ENCODE measurements around the gene RHBDF1. TPM values are rescaled to one million over a fixed set of nuclear protein-coding genes. Genes with fewer than 3 reads are reported as not detected.

RHBDF1 gene
- total RNA-seq, 1 experiment from 2014 or later, result 26.3 TPM

GRCh38 chr16:114327-114726 lies 41.9 kb upstream of the RHBDF1 start:
- H3K9me3 Mint-ChIP-seq (ENCODE audit: unreplicated experiment), result no peaks in the 10 kb centered on the region

DNA sequence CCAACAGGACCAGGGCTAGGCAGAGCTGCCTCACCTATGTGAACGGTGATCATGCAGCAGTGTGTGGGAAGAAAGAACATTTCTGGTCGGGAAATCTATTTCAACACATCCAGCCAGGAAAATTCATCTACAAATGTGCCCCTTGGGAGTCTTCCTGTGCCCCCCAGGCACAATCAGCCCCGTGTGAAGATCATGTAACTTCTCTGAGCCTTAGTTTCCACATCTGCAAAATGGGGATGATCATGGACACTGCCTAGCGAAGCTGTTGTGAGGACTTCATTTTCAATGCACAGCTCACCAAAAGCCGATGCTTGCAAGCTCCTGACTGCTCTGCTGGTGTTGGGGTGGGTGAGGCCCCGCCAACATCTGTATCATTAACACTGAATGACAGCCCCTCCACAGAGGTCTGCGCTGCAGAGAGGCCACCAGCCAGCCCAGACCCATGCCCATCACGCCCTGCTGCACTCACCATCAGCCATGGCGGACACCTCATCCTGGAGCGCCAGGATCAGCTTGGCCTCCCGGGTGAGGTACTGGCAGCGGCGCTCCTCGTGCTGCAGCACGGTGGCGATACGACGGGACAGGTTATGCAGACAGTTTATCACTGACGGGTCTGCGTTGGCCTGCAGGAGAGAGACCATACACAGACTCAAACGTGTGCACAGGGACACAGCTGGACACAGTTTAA lies 39.9 kb upstream of the RHBDF1 start:
- DNase-seq (ENCODE audit: unreplicated experiment), result no peak
- Mint-ChIP-seq H3K4me1 (ENCODE audit: insufficient read depth, unreplicated experiment) (peaks cover 13% of the 10 kb centered on the region), H3K36me3 (ENCODE audit: insufficient read depth, unreplicated experiment) (peaks cover 75% of the 10 kb centered on the region), H3K4me3 (ENCODE audit: unreplicated experiment) (no peak overlapping the region), H3K9me3 (ENCODE audit: unreplicated experiment) (no peaks in the 10 kb centered on the region), H3K27me3 (ENCODE audit: insufficient read depth, unreplicated experiment) (no peaks in the 10 kb centered on the region), H3K27ac (ENCODE audit: low read depth, unreplicated experiment) (no peak overlapping the region)
- POLR2A ChIA-PET, result no interaction called here
- BruUV-seq (replicated peaks), result no TSS peak
- TF ChIP-seq, protein P1, sequence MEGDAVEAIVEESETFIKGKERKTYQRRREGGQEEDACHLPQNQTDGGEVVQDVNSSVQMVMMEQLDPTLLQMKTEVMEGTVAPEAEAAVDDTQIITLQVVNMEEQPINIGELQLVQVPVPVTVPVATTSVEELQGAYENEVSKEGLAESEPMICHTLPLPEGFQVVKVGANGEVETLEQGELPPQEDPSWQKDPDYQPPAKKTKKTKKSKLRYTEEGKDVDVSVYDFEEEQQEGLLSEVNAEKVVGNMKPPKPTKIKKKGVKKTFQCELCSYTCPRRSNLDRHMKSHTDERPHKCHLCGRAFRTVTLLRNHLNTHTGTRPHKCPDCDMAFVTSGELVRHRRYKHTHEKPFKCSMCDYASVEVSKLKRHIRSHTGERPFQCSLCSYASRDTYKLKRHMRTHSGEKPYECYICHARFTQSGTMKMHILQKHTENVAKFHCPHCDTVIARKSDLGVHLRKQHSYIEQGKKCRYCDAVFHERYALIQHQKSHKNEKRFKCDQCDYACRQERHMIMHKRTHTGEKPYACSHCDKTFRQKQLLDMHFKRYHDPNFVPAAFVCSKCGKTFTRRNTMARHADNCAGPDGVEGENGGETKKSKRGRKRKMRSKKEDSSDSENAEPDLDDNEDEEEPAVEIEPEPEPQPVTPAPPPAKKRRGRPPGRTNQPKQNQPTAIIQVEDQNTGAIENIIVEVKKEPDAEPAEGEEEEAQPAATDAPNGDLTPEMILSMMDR (IDR thresholded peaks at IDR 0.05; ENCODE audit: unreplicated experiment), result no peak
- CTCF ChIA-PET, result interaction anchor here (0.6 to 1.7 kb wide), 3 partner anchors 15 to 69 kb away, joined by 3 to 14 read pairs (median 4); no protein-coding TSS in a partner anchor
- intact Hi-C loops (cut with micrococcal nuclease), result no loop called here

More at GRCh38 chr16:114327-114726, 41.9 kb upstream of the RHBDF1 start:
- ChIA-PET POLR2A (no interaction called here), CTCF (interaction anchor here (1.0 to 1.1 kb wide), 2 partner anchors 49 to 67 kb away, joined by 3 read pairs; no protein-coding TSS in a partner anchor)
- no peaks in the 10 kb centered on the region for H3K27me3 Mint-ChIP-seq (ENCODE audit: insufficient read depth, unreplicated experiment)
- peaks cover 13% of the 10 kb centered on the region for H3K4me1 Mint-ChIP-seq (ENCODE audit: insufficient read depth, unreplicated experiment)
- TF ChIP-seq, protein P1 (IDR thresholded peaks at IDR 0.05; ENCODE audit: unreplicated experiment), result no peak
- H3K4me3 Mint-ChIP-seq (ENCODE audit: unreplicated experiment), result no peak overlapping the region
- H3K27ac Mint-ChIP-seq (ENCODE audit: low read depth, unreplicated experiment), result no peak overlapping the region
- DNase-seq (ENCODE audit: unreplicated experiment), result no peak
- intact Hi-C loops (cut with micrococcal nuclease), result no loop called here
- H3K36me3 Mint-ChIP-seq (ENCODE audit: insufficient read depth, unreplicated experiment), result peaks cover 67% of the 10 kb centered on the region
- BruUV-seq (replicated peaks), result no TSS peak

- intact Hi-C loops (cut with micrococcal nuclease), result loop anchor here (1.0 kb wide), 2 partner anchors 75 to 256 kb away; no protein-coding TSS in a partner anchor
- peak overlapping the region; percentile 36 for H3K27ac Mint-ChIP-seq (ENCODE audit: low read depth, unreplicated experiment)
- H3K4me3 Mint-ChIP-seq (ENCODE audit: unreplicated experiment), result no peak overlapping the region
- CTCF ChIA-PET, result interaction anchor here (0.6 to 6.2 kb wide), 32 partner anchors 11 to 1017 kb away, joined by 3 to 65 read pairs (median 4); partner anchors contain the start of gene HBQ1
- no peaks in the 10 kb centered on the region for H3K9me3 Mint-ChIP-seq (ENCODE audit: unreplicated experiment)
- peak; percentile 73 for DNase-seq (ENCODE audit: unreplicated experiment)
- peaks cover 75% of the 10 kb centered on the region for H3K36me3 Mint-ChIP-seq (ENCODE audit: insufficient read depth, unreplicated experiment)
- TF ChIP-seq, protein P1 (IDR thresholded peaks at IDR 0.05; ENCODE audit: unreplicated experiment), result peak; percentile 78
- BruUV-seq (replicated peaks), result no TSS peak
- POLR2A ChIA-PET, result interaction anchor here (0.8 to 1.5 kb wide), 7 partner anchors 11 to 255 kb away, joined by 3 to 6 read pairs (median 3); partner anchors contain the start of gene RHBDF1
- H3K4me1 Mint-ChIP-seq (ENCODE audit: insufficient read depth, unreplicated experiment), result no peaks in the 10 kb centered on the region
- H3K27me3 Mint-ChIP-seq (ENCODE audit: insufficient read depth, unreplicated experiment), result no peaks in the 10 kb centered on the region
These were observed 34.3 kb upstream of the RHBDF1 start for GRCh38 chr16:106623-107324.

DNA sequence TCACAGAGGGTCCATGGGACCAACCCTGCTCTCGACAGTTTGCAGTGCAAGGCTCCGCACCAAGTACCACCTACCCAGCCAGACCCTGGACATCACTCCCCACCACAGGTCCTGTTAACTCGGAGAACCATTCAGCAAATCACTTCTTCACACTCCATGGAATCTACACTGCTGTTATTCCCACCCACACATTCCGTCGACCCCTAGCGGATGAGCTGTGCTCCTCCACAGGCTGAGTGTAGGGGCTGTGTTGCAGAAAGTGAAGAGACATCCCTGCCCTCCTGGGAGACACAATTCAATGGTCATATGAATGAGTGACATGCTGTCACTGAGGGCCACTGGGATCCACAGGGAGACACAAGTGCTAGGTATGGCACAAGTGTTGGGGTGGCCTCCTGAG lies 33.1 kb upstream of the RHBDF1 start:
- POLR2A ChIA-PET, result interaction anchor here (1.2 kb wide), 1 partner anchor 78 kb away, joined by 3 read pairs; no protein-coding TSS in a partner anchor

More for the DNA sequence above, 33.1 kb upstream of the RHBDF1 start:
- CTCF ChIA-PET, result interaction anchor here (0.6 to 6.2 kb wide), 10 partner anchors 9 to 257 kb away, joined by 3 to 65 read pairs (median 10); partner anchors contain the start of gene HBQ1
- Mint-ChIP-seq H3K9me3 (ENCODE audit: unreplicated experiment) (no peaks in the 10 kb centered on the region), H3K4me3 (ENCODE audit: unreplicated experiment) (no peak overlapping the region), H3K4me1 (ENCODE audit: insufficient read depth, unreplicated experiment) (no peaks in the 10 kb centered on the region), H3K27ac (ENCODE audit: low read depth, unreplicated experiment) (no peak overlapping the region), H3K36me3 (ENCODE audit: insufficient read depth, unreplicated experiment) (peaks cover 72% of the 10 kb centered on the region), H3K27me3 (ENCODE audit: insufficient read depth, unreplicated experiment) (no peaks in the 10 kb centered on the region)
- intact Hi-C loops (cut with micrococcal nuclease), result no loop called here
- no peak for DNase-seq (ENCODE audit: unreplicated experiment)
- TF ChIP-seq, protein P1 (IDR thresholded peaks at IDR 0.05; ENCODE audit: unreplicated experiment), result no peak
- BruUV-seq (replicated peaks), result no TSS peak
